BJ (cell line): ENCODE measurements around the gene ARL11. TPM values are rescaled to one million over a fixed set of nuclear protein-coding genes. Genes with fewer than 3 reads are reported as not detected.

Experiments
- CTCF ChIA-PET: fragments of 350-600 bp; formaldehyde crosslinking; extraction: SDS; loops from one replicate; lab custom pipeline; 2021; ENCODE audit warnings: antibody characterized with exemption, inconsistent platforms; lab: Yijun Ruan, JAX
- POLR2A ChIA-PET: fragments of 300-600 bp; sonication (Branson Sonifier 250); formaldehyde crosslinking; extraction: SDS; loops from one replicate; lab custom pipeline; 2021; ENCODE audit warnings: antibody characterized with exemption; lab: Charles Lee
- DNase-seq: peaks from one replicate; pipeline ENCODE4 v3.0.0-alpha.2; 2011; ENCODE audit warnings: low read depth
- H3K27me3 ChIP-seq: 2 replicates; pipeline ENCODE4 v1.6.0; 2011; ENCODE audit warnings: low read length; ENCODE audit not compliant: control insufficient read depth, insufficient read depth
- H3K36me3 ChIP-seq: 2 replicates; pipeline ENCODE4 v1.5.1; 2011; ENCODE audit warnings: low read length; ENCODE audit not compliant: control insufficient read depth, insufficient read depth
- H3K4me3 ChIP-seq: 2 replicates; pipeline ENCODE4 v1.5.1; 2011; ENCODE audit warnings: low read depth, mild to moderate bottlenecking, control low read depth, low read length
- polyA plus RNA-seq: library from polyadenylated mRNA; depleted of rRNA; stranded (reverse); fragments of >200 nt; gene quantifications from 2 replicates; pipeline ENCODE4 v1.2.3, GENCODE V29; 2011
- TF ChIP-seq, protein P1 (sequence below): IDR thresholded peaks from 2 replicates; pipeline ENCODE4 v1.5.1; 2011; ENCODE audit warnings: low read depth, mild to moderate bottlenecking, control low read depth, inconsistent platforms, low read length, moderate library complexity; ENCODE audit not compliant: insufficient read depth

ARL11 gene
- polyA plus RNA-seq, 1 experiment: not detected

DNA sequence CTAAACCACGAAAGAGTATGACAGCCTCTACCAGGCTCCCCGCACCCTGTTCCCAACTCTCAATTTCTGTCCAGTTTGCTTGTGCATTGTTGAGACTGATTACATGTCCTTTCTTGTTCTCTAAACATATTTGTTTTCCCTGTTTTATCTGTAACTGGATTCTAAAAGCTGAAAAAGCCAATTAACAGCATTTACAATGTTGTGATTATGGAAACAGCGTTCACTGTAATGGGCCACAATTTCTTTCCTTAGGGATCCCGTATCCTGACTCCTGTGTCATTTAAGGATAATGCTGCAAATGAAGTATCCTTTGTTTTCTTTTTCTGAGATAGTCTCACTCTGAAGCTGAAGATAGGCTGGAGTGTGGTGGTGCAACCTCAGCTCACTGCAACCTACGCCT is 42.5 kb downstream of the ARL11 start:
- no peaks in the 10 kb centered on the region for H3K27me3 ChIP-seq
- POLR2A ChIA-PET: no interaction called here
- peaks cover 3% of the 10 kb centered on the region; the same call in 1 of the 2 replicates for H3K36me3 ChIP-seq
- CTCF ChIA-PET: interaction anchor here (0.9 to 1.5 kb wide), 8 partner anchors 17 to 1184 kb away, joined by 3 to 4 read pairs (median 4); partner anchors contain the start of gene SPRYD7
- TF ChIP-seq, protein P1, sequence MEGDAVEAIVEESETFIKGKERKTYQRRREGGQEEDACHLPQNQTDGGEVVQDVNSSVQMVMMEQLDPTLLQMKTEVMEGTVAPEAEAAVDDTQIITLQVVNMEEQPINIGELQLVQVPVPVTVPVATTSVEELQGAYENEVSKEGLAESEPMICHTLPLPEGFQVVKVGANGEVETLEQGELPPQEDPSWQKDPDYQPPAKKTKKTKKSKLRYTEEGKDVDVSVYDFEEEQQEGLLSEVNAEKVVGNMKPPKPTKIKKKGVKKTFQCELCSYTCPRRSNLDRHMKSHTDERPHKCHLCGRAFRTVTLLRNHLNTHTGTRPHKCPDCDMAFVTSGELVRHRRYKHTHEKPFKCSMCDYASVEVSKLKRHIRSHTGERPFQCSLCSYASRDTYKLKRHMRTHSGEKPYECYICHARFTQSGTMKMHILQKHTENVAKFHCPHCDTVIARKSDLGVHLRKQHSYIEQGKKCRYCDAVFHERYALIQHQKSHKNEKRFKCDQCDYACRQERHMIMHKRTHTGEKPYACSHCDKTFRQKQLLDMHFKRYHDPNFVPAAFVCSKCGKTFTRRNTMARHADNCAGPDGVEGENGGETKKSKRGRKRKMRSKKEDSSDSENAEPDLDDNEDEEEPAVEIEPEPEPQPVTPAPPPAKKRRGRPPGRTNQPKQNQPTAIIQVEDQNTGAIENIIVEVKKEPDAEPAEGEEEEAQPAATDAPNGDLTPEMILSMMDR: no peak
- no peak overlapping the region for H3K4me3 ChIP-seq
- no peak for DNase-seq

DNA sequence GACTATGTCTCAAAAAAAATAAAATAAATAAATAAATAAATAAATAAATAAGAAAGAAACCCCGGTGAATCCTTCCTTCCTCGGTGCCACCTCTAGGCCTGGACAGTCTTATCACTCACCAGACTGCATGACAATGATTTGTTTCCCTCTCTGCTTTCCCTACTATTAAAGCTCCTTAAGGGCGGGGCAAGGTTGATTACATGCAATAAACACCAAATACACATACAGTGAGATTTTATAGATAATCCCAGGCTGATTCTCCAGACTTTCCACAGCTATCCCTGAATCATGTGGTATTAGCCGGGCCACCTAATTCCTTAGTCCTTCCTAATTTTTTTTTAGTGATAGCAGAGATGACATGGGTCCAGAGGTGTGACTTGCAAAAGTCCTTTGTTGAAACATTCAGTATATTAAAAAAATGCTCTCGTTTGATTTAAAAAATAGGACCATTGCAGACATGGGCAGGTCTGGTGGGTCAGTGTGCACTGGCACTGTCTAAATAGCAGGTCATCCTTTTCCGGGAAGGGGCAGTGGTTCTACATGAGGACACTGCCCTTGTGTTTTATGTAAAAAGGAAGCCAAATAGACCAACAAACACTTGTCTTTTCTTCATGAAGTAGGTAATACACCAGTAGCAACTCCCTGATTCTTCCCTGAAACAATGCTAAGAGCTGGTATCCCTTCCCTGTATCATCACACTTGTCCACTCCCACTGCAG is 48.4 kb downstream of the ARL11 start:
- peaks cover 3% of the 10 kb centered on the region; the same call in 1 of the 2 replicates for H3K36me3 ChIP-seq
- H3K4me3 ChIP-seq: no peak overlapping the region
- POLR2A ChIA-PET: no interaction called here
- DNase-seq: no peak
- H3K27me3 ChIP-seq: no peaks in the 10 kb centered on the region
- TF ChIP-seq, protein P1: no peak
- CTCF ChIA-PET: no interaction called here

GRCh38 chr13:49678191-49678914 is 50.0 kb downstream of the ARL11 start:
- Histone ChIP-seq H3K4me3 (no peak overlapping the region), H3K27me3 (no peaks in the 10 kb centered on the region), H3K36me3 (peaks cover 3% of the 10 kb centered on the region; the same call in 1 of the 2 replicates)
- DNase-seq: no peak
- CTCF ChIA-PET: interaction anchor here (0.7 to 1.3 kb wide), 3 partner anchors 10 to 36 kb away, joined by 3 read pairs; partner anchors contain the start of gene EBPL
- POLR2A ChIA-PET: no interaction called here
- TF ChIP-seq, protein P1: no peak

GRCh38 chr13:49679246-49679645 is 50.9 kb downstream of the ARL11 start:
- CTCF ChIA-PET: interaction anchor here (0.7 to 1.3 kb wide), 4 partner anchors 9 to 170 kb away, joined by 3 to 4 read pairs (median 3); partner anchors contain the start of gene EBPL
- Histone ChIP-seq H3K27me3 (no peaks in the 10 kb centered on the region), H3K4me3 (no peak overlapping the region), H3K36me3 (peaks cover 3% of the 10 kb centered on the region; the same call in 1 of the 2 replicates)
- POLR2A ChIA-PET: no interaction called here
- TF ChIP-seq, protein P1: 0 out of 2 replicates have a peak, but pooled peaks have one; percentile 30
- no peak for DNase-seq

GRCh38 chr13:49681842-49682435 is 53.6 kb downstream of the ARL11 start:
- TF ChIP-seq, protein P1: no peak
- Histone ChIP-seq H3K27me3 (no peaks in the 10 kb centered on the region), H3K36me3 (peaks cover 5% of the 10 kb centered on the region; the same call in 1 of the 2 replicates), H3K4me3 (no peak overlapping the region)
- CTCF ChIA-PET: interaction anchor here (1.2 to 2.2 kb wide), 3 partner anchors 9 to 13 kb away, joined by 3 to 7 read pairs (median 5); partner anchors contain the start of gene EBPL
- POLR2A ChIA-PET: no interaction called here
- DNase-seq: no peak
